PFSK-1 (cell line): ENCODE data around the gene RASGRF2.

Experiments used
- FOXP2 ChIP-seq: optimal IDR thresholded peaks from 2 replicates; pipeline ENCODE3; 2011; ENCODE audit warnings: borderline replicate concordance, control low read depth, inconsistent platforms; ENCODE audit not compliant: insufficient read depth; ENCODE audit errors: extremely low read length, extremely low read depth
- POLR2AphosphoS5 ChIP-seq: IDR thresholded peaks from 2 replicates; pipeline ENCODE4 v1.6.1; 2012; ENCODE audit warnings: low read depth, mild to moderate bottlenecking, control low read depth, low read length, moderate library complexity
- TAF1 ChIP-seq: IDR thresholded peaks from 2 replicates; pipeline ENCODE4 v1.6.1; 2012; ENCODE audit warnings: low read length, control low read depth, borderline replicate concordance; ENCODE audit not compliant: insufficient read depth
- TF ChIP-seq, protein P1 (sequence below), 2 experiments: IDR thresholded peaks; 2 replicates each; pipeline versions ENCODE4 v1.6.1 to v1.8.0; 2011 to 2012; ENCODE audit warnings: low read depth in 2 of 2, low read length in 2 of 2, control low read depth in 1 of 2, inconsistent platforms in 1 of 2, mild to moderate bottlenecking in 1 of 2, moderate library complexity in 1 of 2; ENCODE audit not compliant: insufficient read depth in 1 of 2

DNA sequence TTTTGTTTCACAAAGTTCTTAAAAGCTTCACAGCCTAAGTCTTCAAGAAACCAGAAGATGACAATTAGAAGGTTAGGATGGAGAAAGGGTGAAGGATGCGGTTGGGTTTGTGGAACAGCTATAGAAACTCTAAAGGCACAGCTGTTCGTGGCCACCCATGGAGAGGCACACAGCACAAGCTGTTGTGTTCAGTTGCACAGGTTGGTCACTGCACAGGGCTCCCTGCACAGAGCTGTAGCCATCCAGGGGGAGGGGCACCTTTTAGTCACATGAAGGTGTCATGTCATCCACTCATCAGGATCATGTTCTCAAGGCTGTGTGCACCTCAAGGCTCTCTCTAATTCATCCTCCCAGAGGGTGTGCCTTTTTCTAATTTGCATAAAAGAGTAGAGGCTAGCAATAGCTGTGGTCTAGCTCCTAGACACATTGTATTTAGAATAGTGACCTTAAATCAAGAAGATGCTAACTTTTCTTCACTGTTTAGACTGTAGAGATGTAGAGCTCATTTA, 5.0 kb upstream of the RASGRF2 start:
- TF ChIP-seq FOXP2 (no peak), TAF1 (no peak), POLR2AphosphoS5 (no peak)
- TF ChIP-seq, protein P1, sequence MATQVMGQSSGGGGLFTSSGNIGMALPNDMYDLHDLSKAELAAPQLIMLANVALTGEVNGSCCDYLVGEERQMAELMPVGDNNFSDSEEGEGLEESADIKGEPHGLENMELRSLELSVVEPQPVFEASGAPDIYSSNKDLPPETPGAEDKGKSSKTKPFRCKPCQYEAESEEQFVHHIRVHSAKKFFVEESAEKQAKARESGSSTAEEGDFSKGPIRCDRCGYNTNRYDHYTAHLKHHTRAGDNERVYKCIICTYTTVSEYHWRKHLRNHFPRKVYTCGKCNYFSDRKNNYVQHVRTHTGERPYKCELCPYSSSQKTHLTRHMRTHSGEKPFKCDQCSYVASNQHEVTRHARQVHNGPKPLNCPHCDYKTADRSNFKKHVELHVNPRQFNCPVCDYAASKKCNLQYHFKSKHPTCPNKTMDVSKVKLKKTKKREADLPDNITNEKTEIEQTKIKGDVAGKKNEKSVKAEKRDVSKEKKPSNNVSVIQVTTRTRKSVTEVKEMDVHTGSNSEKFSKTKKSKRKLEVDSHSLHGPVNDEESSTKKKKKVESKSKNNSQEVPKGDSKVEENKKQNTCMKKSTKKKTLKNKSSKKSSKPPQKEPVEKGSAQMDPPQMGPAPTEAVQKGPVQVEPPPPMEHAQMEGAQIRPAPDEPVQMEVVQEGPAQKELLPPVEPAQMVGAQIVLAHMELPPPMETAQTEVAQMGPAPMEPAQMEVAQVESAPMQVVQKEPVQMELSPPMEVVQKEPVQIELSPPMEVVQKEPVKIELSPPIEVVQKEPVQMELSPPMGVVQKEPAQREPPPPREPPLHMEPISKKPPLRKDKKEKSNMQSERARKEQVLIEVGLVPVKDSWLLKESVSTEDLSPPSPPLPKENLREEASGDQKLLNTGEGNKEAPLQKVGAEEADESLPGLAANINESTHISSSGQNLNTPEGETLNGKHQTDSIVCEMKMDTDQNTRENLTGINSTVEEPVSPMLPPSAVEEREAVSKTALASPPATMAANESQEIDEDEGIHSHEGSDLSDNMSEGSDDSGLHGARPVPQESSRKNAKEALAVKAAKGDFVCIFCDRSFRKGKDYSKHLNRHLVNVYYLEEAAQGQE (IDR thresholded peaks at IDR 0.05; ENCODE audit: insufficient read depth in 1 of 2, low read depth in 2 of 2, low read length in 2 of 2) = no peak
